Suprapubic skin (tissue), 4 donors: ENCODE measurements around the gene TES.

Experiments used
- EP300 ChIP-seq: sonication (generic); formaldehyde crosslinking; IDR thresholded peaks from one replicate; pipeline ENCODE4 v1.6.1; 2017; ENCODE audit warnings: antibody characterized with exemption
- POLR2A ChIP-seq, 2 donors: fragments of 450-650 bp; IDR thresholded peaks; one replicate each; pipeline ENCODE4 v1.6.1; 2017; ENCODE audit warnings: antibody characterized with exemption in 2 of 2, mild to moderate bottlenecking in 2 of 2, moderate library complexity in 2 of 2
- POLR2AphosphoS5 ChIP-seq, 3 donors: sonication (generic); formaldehyde crosslinking; IDR thresholded peaks; one replicate each; pipeline ENCODE4 v1.6.1; 2017; ENCODE audit warnings: antibody characterized with exemption in 3 of 3
- TF ChIP-seq, protein P1 (sequence below), 2 donors: fragments of 200-600 bp in 1 of 2; fragments of 450-650 bp in 1 of 2; sonication (generic) in 1 of 2; IDR thresholded peaks; one replicate each; pipeline ENCODE4 v1.5.1; 2016 to 2019; ENCODE audit warnings: antibody characterized with exemption in 2 of 2, mild to moderate bottlenecking in 1 of 2, moderate library complexity in 1 of 2

DNA sequence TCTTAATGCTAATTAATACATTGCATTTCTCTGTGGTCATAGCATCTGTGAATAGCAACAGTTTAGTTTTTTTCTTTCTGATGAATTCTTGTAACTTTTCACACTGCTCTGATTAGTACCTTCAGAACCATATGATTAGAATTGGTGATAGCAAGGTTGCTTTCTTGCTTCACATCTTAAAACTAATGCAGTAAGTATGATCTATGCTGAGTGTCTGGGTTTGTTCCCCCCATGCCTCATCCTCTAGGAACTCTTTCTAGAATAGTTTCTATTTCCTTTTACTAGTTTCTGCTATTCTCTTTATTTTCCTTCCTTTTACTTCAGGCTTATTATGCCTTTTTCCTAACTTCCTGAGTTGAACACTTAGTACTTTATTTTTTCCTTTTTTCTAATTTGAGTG, 32.4 kb downstream of the TES start:
- TF ChIP-seq, protein P1, sequence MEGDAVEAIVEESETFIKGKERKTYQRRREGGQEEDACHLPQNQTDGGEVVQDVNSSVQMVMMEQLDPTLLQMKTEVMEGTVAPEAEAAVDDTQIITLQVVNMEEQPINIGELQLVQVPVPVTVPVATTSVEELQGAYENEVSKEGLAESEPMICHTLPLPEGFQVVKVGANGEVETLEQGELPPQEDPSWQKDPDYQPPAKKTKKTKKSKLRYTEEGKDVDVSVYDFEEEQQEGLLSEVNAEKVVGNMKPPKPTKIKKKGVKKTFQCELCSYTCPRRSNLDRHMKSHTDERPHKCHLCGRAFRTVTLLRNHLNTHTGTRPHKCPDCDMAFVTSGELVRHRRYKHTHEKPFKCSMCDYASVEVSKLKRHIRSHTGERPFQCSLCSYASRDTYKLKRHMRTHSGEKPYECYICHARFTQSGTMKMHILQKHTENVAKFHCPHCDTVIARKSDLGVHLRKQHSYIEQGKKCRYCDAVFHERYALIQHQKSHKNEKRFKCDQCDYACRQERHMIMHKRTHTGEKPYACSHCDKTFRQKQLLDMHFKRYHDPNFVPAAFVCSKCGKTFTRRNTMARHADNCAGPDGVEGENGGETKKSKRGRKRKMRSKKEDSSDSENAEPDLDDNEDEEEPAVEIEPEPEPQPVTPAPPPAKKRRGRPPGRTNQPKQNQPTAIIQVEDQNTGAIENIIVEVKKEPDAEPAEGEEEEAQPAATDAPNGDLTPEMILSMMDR (IDR thresholded peaks at IDR 0.05) = no peak
- TF ChIP-seq POLR2AphosphoS5 (IDR thresholded peaks at IDR 0.05) = no peak
- no peak for TF ChIP-seq POLR2A (IDR thresholded peaks at IDR 0.05)
- no peak for TF ChIP-seq EP300
